ENCODE data around the gene ABCB9. TPM values are rescaled to one million over a fixed set of nuclear protein-coding genes. Genes with fewer than 3 reads are reported as not detected.

Gene ABCB9
- total and polyA plus RNA-seq, 9 donors: 1.7 to 14.3 (median 5.5) TPM

DNA sequence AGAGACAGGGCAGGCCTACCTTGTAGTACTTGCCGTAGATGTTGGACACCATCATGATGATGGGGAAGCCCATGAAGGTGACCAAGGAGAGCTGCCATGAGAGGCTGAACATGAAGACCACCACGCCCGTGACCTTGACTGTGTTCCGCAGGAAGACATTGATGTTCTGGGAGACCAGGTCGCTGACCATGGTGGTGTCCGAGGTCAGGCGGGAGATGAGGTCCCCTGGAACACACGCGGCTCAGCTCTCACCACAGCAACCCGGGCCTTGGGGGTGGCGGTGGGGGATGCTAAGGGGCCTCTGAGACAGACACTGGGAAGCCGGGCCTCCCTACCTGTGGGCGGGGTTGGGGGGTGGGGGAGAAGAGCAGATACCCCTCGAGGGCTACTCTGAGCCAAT lies 17.7 kb downstream of the ABCB9 start:
- TF ChIP-seq EP300 (IDR thresholded peaks at IDR 0.05) (no peak), POLR2A (IDR thresholded peaks at IDR 0.05) (no peak)
- TF ChIP-seq, protein P1, sequence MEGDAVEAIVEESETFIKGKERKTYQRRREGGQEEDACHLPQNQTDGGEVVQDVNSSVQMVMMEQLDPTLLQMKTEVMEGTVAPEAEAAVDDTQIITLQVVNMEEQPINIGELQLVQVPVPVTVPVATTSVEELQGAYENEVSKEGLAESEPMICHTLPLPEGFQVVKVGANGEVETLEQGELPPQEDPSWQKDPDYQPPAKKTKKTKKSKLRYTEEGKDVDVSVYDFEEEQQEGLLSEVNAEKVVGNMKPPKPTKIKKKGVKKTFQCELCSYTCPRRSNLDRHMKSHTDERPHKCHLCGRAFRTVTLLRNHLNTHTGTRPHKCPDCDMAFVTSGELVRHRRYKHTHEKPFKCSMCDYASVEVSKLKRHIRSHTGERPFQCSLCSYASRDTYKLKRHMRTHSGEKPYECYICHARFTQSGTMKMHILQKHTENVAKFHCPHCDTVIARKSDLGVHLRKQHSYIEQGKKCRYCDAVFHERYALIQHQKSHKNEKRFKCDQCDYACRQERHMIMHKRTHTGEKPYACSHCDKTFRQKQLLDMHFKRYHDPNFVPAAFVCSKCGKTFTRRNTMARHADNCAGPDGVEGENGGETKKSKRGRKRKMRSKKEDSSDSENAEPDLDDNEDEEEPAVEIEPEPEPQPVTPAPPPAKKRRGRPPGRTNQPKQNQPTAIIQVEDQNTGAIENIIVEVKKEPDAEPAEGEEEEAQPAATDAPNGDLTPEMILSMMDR (IDR thresholded peaks at IDR 0.05): no peak
- no peak overlapping the region for H3K27ac ChIP-seq
- WGBS, 3 donors: 86 to 87% (median 87%) methylated on average over 14 of the region's 14 CpGs

DNA sequence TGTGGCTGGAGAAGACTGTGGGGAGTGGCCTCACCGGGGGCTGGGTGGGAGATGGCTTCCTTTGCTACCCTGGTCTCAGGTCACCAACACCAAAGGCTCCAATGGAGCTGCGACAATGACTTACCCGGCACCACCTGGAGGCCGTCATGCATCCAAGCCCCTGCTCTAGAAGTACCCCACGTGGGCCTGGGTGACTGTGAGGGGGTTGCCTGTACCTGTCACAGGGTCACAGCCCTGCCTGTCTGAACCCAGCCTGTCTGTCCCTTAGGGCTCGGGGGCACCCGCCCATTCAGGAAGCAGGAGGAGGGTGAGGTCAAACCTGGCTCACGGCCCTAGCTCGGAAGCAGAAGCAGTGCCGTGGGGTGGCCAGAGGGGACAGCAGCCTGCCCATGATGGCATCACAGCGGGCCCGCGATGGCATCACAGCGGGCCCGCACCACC lies 18.9 kb downstream of the ABCB9 start:
- no peak for DNase-seq
- Histone ChIP-seq H3K27me3 (no peaks in the 10 kb centered on the region), H3K36me3 (no peaks in the 10 kb centered on the region), H3K4me1 (ENCODE audit: insufficient read depth) (no peaks in the 10 kb centered on the region), H3K4me3 (no peak overlapping the region), H3K27ac (no peak overlapping the region), H3K9me3 (no peaks in the 10 kb centered on the region)
- TF ChIP-seq, protein P1 (IDR thresholded peaks at IDR 0.05): no peak
- TF ChIP-seq EP300 (IDR thresholded peaks at IDR 0.05) (no peak), POLR2A (IDR thresholded peaks at IDR 0.05) (no peak)
- WGBS, 3 donors: 75 to 84% (median 76%) methylated on average over 15 of the region's 15 CpGs
- intact Hi-C loops (cut with DNase I): loop anchor here (2.0 to 10.0 kb wide), 3 partner anchors 85 to 153 kb away; no protein-coding TSS in a partner anchor

More for the DNA sequence above, 17.7 kb downstream of the ABCB9 start:
- no peaks in the 10 kb centered on the region for H3K4me1 ChIP-seq (ENCODE audit: insufficient read depth)
- H3K36me3 ChIP-seq: no peaks in the 10 kb centered on the region
- no peak overlapping the region for H3K4me3 ChIP-seq
- no peaks in the 10 kb centered on the region for H3K27me3 ChIP-seq
- intact Hi-C loops (cut with DNase I): loop anchor here in 3 of 4 donors (5.0 to 10.0 kb wide), 2 partner anchors 86 to 154 kb away; no protein-coding TSS in a partner anchor
- no peak for DNase-seq
- H3K9me3 ChIP-seq: no peaks in the 10 kb centered on the region

DNA sequence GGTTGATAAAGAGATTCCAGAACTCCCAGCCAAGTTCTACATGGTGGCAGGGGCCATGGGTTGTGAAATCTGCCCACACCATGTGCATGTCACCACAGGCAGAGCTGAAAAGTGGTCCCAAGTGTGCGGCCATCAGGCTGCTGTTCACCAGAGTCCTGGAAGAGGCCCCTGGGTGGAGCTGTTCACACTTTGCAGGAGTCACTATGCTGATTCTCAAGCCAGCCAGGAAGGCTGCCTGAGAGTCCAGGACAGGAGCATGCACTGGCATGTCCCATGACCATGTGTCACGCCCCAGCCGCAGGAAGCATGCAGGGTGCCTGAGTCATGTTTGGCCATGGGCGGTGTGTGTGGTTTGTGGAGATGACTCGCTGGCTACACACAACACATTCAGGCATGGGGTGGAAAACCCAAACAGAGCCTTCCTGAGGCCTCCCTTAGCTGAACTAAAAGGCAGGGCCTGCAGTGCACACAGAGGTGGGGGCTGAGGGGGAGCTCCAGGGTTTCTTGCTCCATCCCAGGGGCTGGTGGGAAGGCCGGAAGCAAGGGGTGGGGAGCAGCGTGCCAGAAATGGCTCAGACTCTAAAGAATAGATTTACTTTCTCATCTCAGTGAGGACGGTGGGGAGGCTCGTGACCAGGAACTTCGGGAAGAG lies 19.4 kb downstream of the ABCB9 start:
- no peaks in the 10 kb centered on the region for H3K36me3 ChIP-seq
- 56 to 67% (median 62%) methylated on average over 9 to 10 of the region's 10 CpGs for WGBS, 3 donors
- no peaks in the 10 kb centered on the region for H3K4me1 ChIP-seq (ENCODE audit: insufficient read depth)
- no peak overlapping the region for H3K4me3 ChIP-seq
- intact Hi-C loops (cut with DNase I): loop anchor here (2.0 to 10.0 kb wide), 3 partner anchors 85 to 152 kb away; no protein-coding TSS in a partner anchor
- no peak overlapping the region for H3K27ac ChIP-seq
- H3K27me3 ChIP-seq: no peaks in the 10 kb centered on the region
- peak in 3 of 5 donors; percentile 51 to 54 (median 52) for DNase-seq
- H3K9me3 ChIP-seq: no peaks in the 10 kb centered on the region
- no peak for TF ChIP-seq EP300 (IDR thresholded peaks at IDR 0.05)
- no peak for TF ChIP-seq POLR2A (IDR thresholded peaks at IDR 0.05)
- TF ChIP-seq, protein P1 (IDR thresholded peaks at IDR 0.05): no peak

DNA sequence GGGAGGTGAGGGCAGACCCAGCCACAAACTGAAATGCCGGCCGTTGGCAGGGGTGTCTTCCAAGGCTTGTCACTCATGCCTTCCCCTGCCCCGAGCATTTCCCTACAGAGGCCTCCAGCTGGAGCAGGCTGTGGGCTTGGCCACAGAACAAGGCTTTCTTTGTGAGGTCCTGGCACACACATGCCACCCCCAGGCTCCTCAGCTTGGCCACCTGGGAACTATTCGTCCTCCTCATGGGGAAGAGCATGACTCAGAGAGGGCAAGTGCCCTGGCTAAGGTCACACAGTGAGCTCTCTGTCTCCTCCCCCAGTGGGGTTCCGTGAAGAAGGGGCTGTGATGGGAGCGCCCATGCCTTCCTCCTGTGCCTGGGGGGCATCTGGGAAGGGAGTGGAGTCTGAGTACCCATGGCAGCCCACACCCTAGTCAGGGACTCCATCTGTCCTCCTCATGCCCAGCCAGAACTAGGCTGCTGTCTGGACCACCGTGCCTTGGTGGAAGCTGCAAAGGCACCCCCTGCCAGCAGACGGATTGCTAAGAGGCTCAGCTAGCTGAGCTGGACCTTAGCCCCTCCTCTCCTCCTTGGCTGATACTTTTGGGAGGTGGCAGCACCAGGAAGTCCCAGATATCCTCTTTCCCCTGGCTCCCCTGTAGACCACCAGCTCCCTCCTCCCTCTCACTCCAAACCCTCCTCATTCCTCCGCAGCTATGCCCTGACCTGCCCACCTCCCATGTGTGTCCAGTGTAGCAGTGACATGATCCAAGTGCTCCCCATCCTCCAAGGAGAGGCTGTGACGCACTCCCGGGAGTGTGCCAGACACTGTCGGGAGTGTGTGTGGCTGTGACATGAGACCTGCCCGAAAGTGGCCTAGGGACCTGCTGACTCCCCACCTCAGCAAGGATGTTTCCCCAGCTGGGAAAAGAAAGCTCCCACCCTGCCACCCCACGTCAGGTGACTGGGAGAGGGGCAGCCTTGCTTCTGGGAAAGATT lies 21.4 kb downstream of the ABCB9 start:
- Histone ChIP-seq H3K27me3 (no peaks in the 10 kb centered on the region), H3K4me1 (ENCODE audit: insufficient read depth) (no peaks in the 10 kb centered on the region), H3K36me3 (no peaks in the 10 kb centered on the region), H3K27ac (no peak overlapping the region), H3K9me3 (no peaks in the 10 kb centered on the region), H3K4me3 (no peak overlapping the region)
- intact Hi-C loops (cut with DNase I): loop anchor here in 3 of 4 donors (5.0 to 10.0 kb wide), 2 partner anchors 83 to 150 kb away; no protein-coding TSS in a partner anchor
- TF ChIP-seq POLR2A (IDR thresholded peaks at IDR 0.05) (no peak), EP300 (IDR thresholded peaks at IDR 0.05) (no peak)
- TF ChIP-seq, protein P1 (IDR thresholded peaks at IDR 0.05): no peak
- WGBS, 3 donors: 65 to 81% (median 73%) methylated on average over 14 of the region's 14 CpGs
- no peak for DNase-seq
